Esophagus squamous epithelium (tissue), 5 donors: ENCODE data around the gene SH2D7. TPM values are rescaled to one million over a fixed set of nuclear protein-coding genes. Genes with fewer than 3 reads are reported as not detected.
A peak's percentile ranks its signal among the peaks of the same experiment; 100 is the strongest.
"Not testable (repeated sequence)": the region's sequence is repeated elsewhere in the genome, so short reads cannot be mapped to it uniquely, and the experiment has no call there.

Source experiments
- DNase-seq: peaks from one replicate; lab custom pipeline; 2025; lab: John Stamatoyannopoulos, UW
- H3K27ac ChIP-seq, 4 donors: fragments of 200-600 bp; sonication (generic); one replicate each; pipeline ENCODE4 v1.5.1; 2016 to 2019; ENCODE audit warnings: mild to moderate bottlenecking in 1 of 4
- H3K27me3 ChIP-seq, 4 donors: fragments of 200-600 bp; sonication (generic); 1 replicate in 3 of 4; 2 replicates in 1 of 4; pipeline versions ENCODE4 v1.5.1 to v1.6.0; 2017 to 2021; ENCODE audit warnings: antibody characterized with exemption in 1 of 4
- H3K36me3 ChIP-seq, 3 donors: fragments of 200-600 bp; sonication (generic); one replicate each; pipeline ENCODE4 v1.5.1; 2016 to 2019
- H3K4me1 ChIP-seq, 3 donors: fragments of 200-600 bp; sonication (generic); one replicate each; pipeline ENCODE4 v1.5.1; 2017 to 2019
- H3K4me3 ChIP-seq, 4 donors: fragments of 200-600 bp; sonication (generic); 1 replicate in 3 of 4; 2 replicates in 1 of 4; pipeline ENCODE4 v1.5.1; 2016 to 2019; ENCODE audit warnings: mild to moderate bottlenecking in 2 of 4, moderate library complexity in 1 of 4
- H3K9me3 ChIP-seq, 3 donors: fragments of 200-600 bp; sonication (generic); one replicate each; pipeline ENCODE4 v1.5.1; 2016 to 2019
- POLR2A ChIP-seq, 4 donors: fragments of 450-650 bp; IDR thresholded peaks; one replicate each; pipeline ENCODE4 v1.6.1; 2017; ENCODE audit warnings: antibody characterized with exemption in 4 of 4, mild to moderate bottlenecking in 4 of 4, moderate library complexity in 3 of 4
- WGBS, 2 donors: methylation state at CpG; one replicate each; pipeline ENCODE4 v1.1.5; 2018; 5-methylcytosine and 5-hydroxymethylcytosine counted together
- intact Hi-C: fragments of 100-400 bp; cut with DNase I; formaldehyde crosslinking; loops from one replicate; pipeline ENCODE4 v1.15.0; 2022
- small RNA-seq, 4 donors: library from RNA; depleted of rRNA; stranded (forward); fragments of <200 nt; gene quantifications; one replicate each; pipeline ENCODE3, GENCODE V24; 2016
- total RNA-seq, 4 donors: library from RNA; depleted of rRNA; stranded (reverse); fragments of >200 nt; gene quantifications; one replicate each; pipeline ENCODE4 v1.1.0, GENCODE V29; 2016
- TF ChIP-seq, protein P1 (sequence below), 6 experiments: fragments of 450-650 bp in 4 of 6; fragments of 200-600 bp in 2 of 6; sonication (generic) in 2 of 6; IDR thresholded peaks; one replicate each; pipeline ENCODE4 v1.5.1; 2016 to 2019; ENCODE audit warnings: antibody characterized with exemption in 6 of 6, mild to moderate bottlenecking in 4 of 6, moderate library complexity in 4 of 6
- donor health status: DM: yes; HTN: yes; CAD: no.

SH2D7 gene
- total RNA-seq, 4 donors from 2014 or later: not detected

- intact Hi-C loops: no loop called here
- 0% methylated on average over 7 to 21 of the region's 79 CpGs for WGBS, 2 donors
Measured at GRCh38 chr15:78149068-78149804, 56.9 kb downstream of the SH2D7 start, which contains the start of gene IDH3A. IDH3A (plus strand) TSS chr15:78149362; CDS start chr15:78149404, 42 bp downstream.

GRCh38 chr15:78149805-78150751 lies 57.7 kb downstream of the SH2D7 start:
- Histone ChIP-seq H3K27ac (peak overlapping the region; percentile 80 to 94 (median 92)), H3K27me3 (no peaks in the 10 kb centered on the region), H3K4me3 (peak overlapping the region; percentile 67 to 94 (median 85)), H3K9me3 (no peaks in the 10 kb centered on the region), H3K36me3 (peaks cover 0 to 3% (median 0%) of the 10 kb centered on the region in 3 donors), H3K4me1 (peaks cover 5 to 61% (median 28%) of the 10 kb centered on the region in 3 donors)
- intact Hi-C loops: no loop called here
- no peak for DNase-seq
- WGBS, 2 donors: 6 to 8% methylated on average over 20 of the region's 20 CpGs
- TF ChIP-seq POLR2A (IDR thresholded peaks at IDR 0.05): no peak
- TF ChIP-seq, protein P1, sequence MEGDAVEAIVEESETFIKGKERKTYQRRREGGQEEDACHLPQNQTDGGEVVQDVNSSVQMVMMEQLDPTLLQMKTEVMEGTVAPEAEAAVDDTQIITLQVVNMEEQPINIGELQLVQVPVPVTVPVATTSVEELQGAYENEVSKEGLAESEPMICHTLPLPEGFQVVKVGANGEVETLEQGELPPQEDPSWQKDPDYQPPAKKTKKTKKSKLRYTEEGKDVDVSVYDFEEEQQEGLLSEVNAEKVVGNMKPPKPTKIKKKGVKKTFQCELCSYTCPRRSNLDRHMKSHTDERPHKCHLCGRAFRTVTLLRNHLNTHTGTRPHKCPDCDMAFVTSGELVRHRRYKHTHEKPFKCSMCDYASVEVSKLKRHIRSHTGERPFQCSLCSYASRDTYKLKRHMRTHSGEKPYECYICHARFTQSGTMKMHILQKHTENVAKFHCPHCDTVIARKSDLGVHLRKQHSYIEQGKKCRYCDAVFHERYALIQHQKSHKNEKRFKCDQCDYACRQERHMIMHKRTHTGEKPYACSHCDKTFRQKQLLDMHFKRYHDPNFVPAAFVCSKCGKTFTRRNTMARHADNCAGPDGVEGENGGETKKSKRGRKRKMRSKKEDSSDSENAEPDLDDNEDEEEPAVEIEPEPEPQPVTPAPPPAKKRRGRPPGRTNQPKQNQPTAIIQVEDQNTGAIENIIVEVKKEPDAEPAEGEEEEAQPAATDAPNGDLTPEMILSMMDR (IDR thresholded peaks at IDR 0.05): no peak

More at GRCh38 chr15:78149068-78149804, 56.9 kb downstream of the SH2D7 start, which contains the start of gene IDH3A:
- H3K27me3 ChIP-seq: no peaks in the 10 kb centered on the region
- H3K4me3 ChIP-seq: peak within 1 kb of the TSS; percentile 67 to 94 (median 85)
- H3K4me1 ChIP-seq: peaks cover 5 to 57% (median 28%) of the 10 kb centered on the region in 3 donors
- peak; percentile 82 for DNase-seq
- peak within 1 kb of the TSS; percentile 80 to 94 (median 92) for H3K27ac ChIP-seq
- no peaks in the 10 kb centered on the region for H3K9me3 ChIP-seq
- TF ChIP-seq, protein P1 (IDR thresholded peaks at IDR 0.05): no peak
- TF ChIP-seq POLR2A (IDR thresholded peaks at IDR 0.05): peak in 3 of 4 donors; percentile 51 to 91 (median 83)
- H3K36me3 ChIP-seq: peaks cover 0 to 3% (median 0%) of the 10 kb centered on the region in 3 donors

GRCh38 chr15:78151075-78151474 lies 58.7 kb downstream of the SH2D7 start:
- intact Hi-C loops, H3K4me3 ChIP-seq, H3K36me3 ChIP-seq, H3K9me3 ChIP-seq, DNase-seq, H3K27ac ChIP-seq, H3K27me3 ChIP-seq: not testable (repeated sequence)
- peaks cover 11 to 68% (median 34%) of the 10 kb centered on the region in 3 donors for H3K4me1 ChIP-seq
- 91 to 95% methylated on average over 6 to 8 of the region's 8 CpGs for whole genome bisulfite sequencing, 2 donors

Small RNAs within 50 kb of the gene (small RNA-seq; reads per million reads assigned to genes)
- gene RF00092: 0 reads per million in 4 donors

Other genes starting within 250 kb of the SH2D7 start
- 10 to 100 TPM; 13.0 to 30.7 (median 17.8) TPM for gene TBC1D2B, start 14.8 kb upstream of the SH2D7 start, total RNA-seq
- gene CIB2, start 38.9 kb downstream of the SH2D7 start, total RNA-seq: 10 to 100 TPM in 1 of 4 donors, 1 to 10 TPM in 3; 1.1 to 11.8 (median 1.5) TPM
- gene IDH3A, start 56.8 kb downstream of the SH2D7 start, total RNA-seq: 100 to 1,000 TPM in 2 of 4 donors, 10 to 100 TPM in 2; 50.7 to 114 (median 83.8) TPM
- gene ACSBG1, start 142.0 kb downstream of the SH2D7 start, total RNA-seq: under 1 TPM in 2 of 4 donors, not detected in 2; 0.09 to 0.31 TPM
- 10 to 100 TPM in 3 of 4 donors, 1 to 10 TPM in 1; 7.9 to 24.0 (median 15.7) TPM for gene DNAJA4, start 172.0 kb downstream of the SH2D7 start, total RNA-seq
- 10 to 100 TPM; 38.7 to 59.6 (median 56.9) TPM for gene SKIC8, start 207.0 kb downstream of the SH2D7 start, total RNA-seq
- not detected for gene CRABP1, start 247.8 kb downstream of the SH2D7 start, total RNA-seq